Nephron (organoid): Measurements from ENCODE around the gene ING1.

ENCODE experiments used
- H3K27ac Mint-ChIP-seq, 3 experiments: 2 replicates each; pipeline ENCODE4 v1.8.0; 2020; ENCODE audit warnings: mixed read lengths in 3 of 3, mild to moderate bottlenecking in 2 of 3, moderate library complexity in 1 of 3
- H3K27me3 Mint-ChIP-seq: 2 replicates; pipeline ENCODE4 v1.8.0; 2021; ENCODE audit warnings: low read depth, mild to moderate bottlenecking, moderate library complexity, mixed read lengths
- H3K36me3 Mint-ChIP-seq: 2 replicates; pipeline ENCODE4 v1.8.0; 2020; ENCODE audit warnings: low read depth, mixed read lengths
- H3K4me1 Mint-ChIP-seq: 2 replicates; pipeline ENCODE4 v1.8.0; 2020; ENCODE audit warnings: mixed read lengths
- H3K4me3 Mint-ChIP-seq, 3 experiments: 2 replicates each; pipeline ENCODE4 v1.8.0; 2020; ENCODE audit warnings: mild to moderate bottlenecking in 3 of 3, mixed read lengths in 3 of 3, moderate library complexity in 2 of 3
- H3K9me3 Mint-ChIP-seq: 2 replicates; pipeline ENCODE4 v1.8.0; 2020; ENCODE audit warnings: mixed read lengths
- CTCF ChIP-seq, 3 experiments: fragments of 200-600 bp; sonication (generic); IDR thresholded peaks; one replicate each; pipeline ENCODE4 v1.5.0; 2021; ENCODE audit warnings: antibody characterized with exemption in 3 of 3; ENCODE audit not compliant: unreplicated experiment in 3 of 3

ING1 gene

GRCh38 chr13:110712849-110713641 lies 455 bp upstream of the ING1 start:
- H3K27ac Mint-ChIP-seq, result peak overlapping the region; percentile 96 to 100 (median 99)
- H3K4me1 Mint-ChIP-seq, result peaks cover 17% of the 10 kb centered on the region
- no peaks in the 10 kb centered on the region for H3K9me3 Mint-ChIP-seq
- no peaks in the 10 kb centered on the region for H3K27me3 Mint-ChIP-seq
- H3K4me3 Mint-ChIP-seq, result peak overlapping the region; percentile 94 to 98 (median 97)
- no peak for TF ChIP-seq CTCF (IDR thresholded peaks at IDR 0.05; ENCODE audit: unreplicated experiment in 3 of 3)
- no peaks in the 10 kb centered on the region for H3K36me3 Mint-ChIP-seq

- Mint-ChIP-seq H3K9me3 (no peaks in the 10 kb centered on the region), H3K27ac (peak overlapping the region; percentile 97 to 99 (median 99)), H3K36me3 (peaks cover 5% of the 10 kb centered on the region), H3K4me1 (peaks cover 18% of the 10 kb centered on the region), H3K4me3 (peak overlapping the region; percentile 98 to 99 (median 98)), H3K27me3 (no peaks in the 10 kb centered on the region)
- peak in 1 of 3 experiments; percentile 15 for TF ChIP-seq CTCF (IDR thresholded peaks at IDR 0.05; ENCODE audit: unreplicated experiment in 3 of 3)
Observed at GRCh38 chr13:110713981-110714796, 689 bp downstream of the ING1 start.

- Mint-ChIP-seq H3K27ac (peak overlapping the region; percentile 97 to 99 (median 99)), H3K9me3 (no peaks in the 10 kb centered on the region), H3K36me3 (peaks cover 11% of the 10 kb centered on the region), H3K27me3 (no peaks in the 10 kb centered on the region), H3K4me3 (peak overlapping the region; percentile 98 to 99 (median 98)), H3K4me1 (peaks cover 18% of the 10 kb centered on the region)
- peak in 1 of 3 experiments; percentile 11 for TF ChIP-seq CTCF (IDR thresholded peaks at IDR 0.05; ENCODE audit: unreplicated experiment in 3 of 3)
Observed at GRCh38 chr13:110714797-110715394, 1.4 kb downstream of the ING1 start.

- TF ChIP-seq CTCF (IDR thresholded peaks at IDR 0.05; ENCODE audit: unreplicated experiment in 3 of 3), result peak; percentile 8 to 29 (median 21)
- Mint-ChIP-seq H3K36me3 (peaks cover 13% of the 10 kb centered on the region), H3K4me3 (peak overlapping the region; percentile 98 to 99 (median 98)), H3K27ac (peak overlapping the region; percentile 97 to 99 (median 99)), H3K27me3 (no peaks in the 10 kb centered on the region), H3K4me1 (peaks cover 18% of the 10 kb centered on the region), H3K9me3 (no peaks in the 10 kb centered on the region)
Observed at GRCh38 chr13:110715395-110716246, 2.1 kb downstream of the ING1 start.

- peak overlapping the region; percentile 44 to 99 (median 82) for H3K27ac Mint-ChIP-seq
- H3K27me3 Mint-ChIP-seq, result no peaks in the 10 kb centered on the region
- H3K4me3 Mint-ChIP-seq, result peak overlapping the region; percentile 98 to 99 (median 98)
- H3K36me3 Mint-ChIP-seq, result peaks cover 13% of the 10 kb centered on the region
- H3K9me3 Mint-ChIP-seq, result no peaks in the 10 kb centered on the region
- H3K4me1 Mint-ChIP-seq, result peaks cover 18% of the 10 kb centered on the region
- no peak for TF ChIP-seq CTCF (IDR thresholded peaks at IDR 0.05; ENCODE audit: unreplicated experiment in 3 of 3)
Observed at GRCh38 chr13:110716247-110716515, 2.7 kb downstream of the ING1 start.
